Mesothelial cell of epicardium (in vitro differentiated cells): ENCODE data around the gene PPP1R14B. TPM values are rescaled to one million over a fixed set of nuclear protein-coding genes. Genes with fewer than 3 reads are reported as not detected.

Experiments
- DNase-seq, 2 experiments: peaks; one replicate each; pipeline ENCODE4 v3.0.0; 2021; ENCODE audit warnings: low spot score in 2 of 2; ENCODE audit not compliant: unreplicated experiment in 2 of 2
- H3K27ac Mint-ChIP-seq: 2 replicates; pipeline ENCODE4 v1.8.0; 2021; ENCODE audit warnings: mixed read lengths
- H3K27me3 Mint-ChIP-seq: 2 replicates; pipeline ENCODE4 v1.8.0; 2021; ENCODE audit warnings: low read depth, mixed read lengths
- H3K36me3 Mint-ChIP-seq: 2 replicates; pipeline ENCODE4 v1.8.0; 2021; ENCODE audit warnings: mixed read lengths
- H3K4me1 Mint-ChIP-seq: 2 replicates; pipeline ENCODE4 v1.8.0; 2021; ENCODE audit warnings: mixed read lengths
- H3K4me3 Mint-ChIP-seq: 2 replicates; pipeline ENCODE4 v1.8.0; 2021; ENCODE audit warnings: mild to moderate bottlenecking, moderate library complexity, mixed read lengths
- H3K9me3 Mint-ChIP-seq: 2 replicates; pipeline ENCODE4 v1.8.0; 2021; ENCODE audit warnings: mixed read lengths
- CTCF ChIP-seq: fragments of 200-600 bp; sonication (generic); IDR thresholded peaks from one replicate; pipeline ENCODE4 v1.5.0; 2021; ENCODE audit warnings: antibody characterized with exemption; ENCODE audit not compliant: unreplicated experiment
- total RNA-seq: library from RNA; stranded (reverse); gene quantifications from 3 replicates; pipeline ENCODE4 v1.2.1, GENCODE V29; 2021

PPP1R14B gene
- total RNA-seq, 1 donor from 2014 or later: 131 TPM

DNA sequence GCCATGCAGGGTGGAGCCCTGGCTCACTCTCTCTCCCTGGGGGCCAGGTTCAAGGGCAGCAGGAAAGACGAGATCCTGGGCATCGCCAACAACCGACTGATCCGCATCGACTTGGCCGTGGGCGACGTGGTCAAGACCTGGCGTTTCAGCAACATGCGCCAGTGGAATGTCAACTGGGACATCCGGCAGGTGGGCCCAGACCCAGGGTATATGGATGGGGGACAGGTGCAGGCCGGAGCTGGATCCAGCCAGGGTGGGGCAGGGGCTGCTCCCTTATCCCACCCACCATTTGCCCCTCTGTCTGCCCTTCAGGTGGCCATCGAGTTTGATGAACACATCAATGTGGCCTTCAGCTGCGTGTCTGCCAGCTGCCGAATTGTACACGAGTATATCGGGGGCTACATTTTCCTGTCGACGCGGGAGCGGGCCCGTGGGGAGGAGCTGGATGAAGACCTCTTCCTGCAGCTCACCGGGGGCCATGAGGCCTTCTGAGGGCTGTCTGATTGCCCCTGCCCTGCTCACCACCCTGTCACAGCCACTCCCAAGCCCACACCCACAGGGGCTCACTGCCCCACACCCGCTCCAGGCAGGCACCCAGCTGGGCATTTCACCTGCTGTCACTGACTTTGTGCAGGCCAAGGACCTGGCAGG is 23.6 kb downstream of the PPP1R14B start:
- H3K9me3 Mint-ChIP-seq: no peaks in the 10 kb centered on the region
- H3K4me3 Mint-ChIP-seq: no peak overlapping the region
- no peaks in the 10 kb centered on the region for H3K27me3 Mint-ChIP-seq
- no peak for DNase-seq
- H3K27ac Mint-ChIP-seq: no peak overlapping the region
- TF ChIP-seq CTCF: no peak
- H3K36me3 Mint-ChIP-seq: no peaks in the 10 kb centered on the region
- peaks cover 17% of the 10 kb centered on the region for H3K4me1 Mint-ChIP-seq

DNA sequence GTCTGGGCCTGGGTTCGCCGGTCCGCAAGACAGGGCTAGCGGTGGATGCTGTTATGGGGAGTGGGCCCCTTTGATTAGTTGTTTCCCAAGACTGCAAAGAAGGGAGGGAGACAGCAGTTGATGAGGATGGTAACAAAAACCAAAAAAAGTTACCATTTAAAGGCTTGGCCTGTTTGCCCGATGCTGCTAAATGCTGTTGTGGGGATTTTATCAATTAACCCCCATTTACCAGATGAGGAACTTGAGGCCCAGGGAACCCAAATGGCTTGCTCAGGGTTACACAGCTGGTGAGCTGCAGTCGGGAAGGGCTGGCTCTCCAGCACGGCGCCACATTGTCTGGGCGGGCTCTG is 24.1 kb downstream of the PPP1R14B start:
- Mint-ChIP-seq H3K27me3 (no peaks in the 10 kb centered on the region), H3K27ac (no peak overlapping the region), H3K4me3 (no peak overlapping the region), H3K9me3 (no peaks in the 10 kb centered on the region), H3K36me3 (no peaks in the 10 kb centered on the region), H3K4me1 (peaks cover 15% of the 10 kb centered on the region)
- no peak for DNase-seq
- no peak for TF ChIP-seq CTCF

DNA sequence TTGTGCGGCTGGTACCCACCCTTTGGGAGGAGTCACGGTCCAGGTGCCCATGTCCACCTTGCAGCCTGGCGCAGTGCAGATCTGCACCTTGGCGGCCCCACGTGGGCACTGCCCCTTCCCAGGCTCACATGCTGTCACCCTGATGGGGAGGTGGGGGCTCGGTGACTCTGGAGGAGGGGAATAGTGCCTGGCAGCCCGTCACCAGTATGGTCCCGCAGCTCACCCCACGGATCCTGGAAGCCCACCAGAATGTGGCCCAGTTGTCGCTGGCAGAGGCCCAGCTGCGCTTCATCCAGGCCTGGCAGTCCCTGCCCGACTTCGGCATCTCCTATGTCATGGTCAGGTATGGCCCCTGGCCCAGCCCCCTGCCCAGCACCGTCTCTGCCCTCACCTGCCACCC is 25.9 kb downstream of the PPP1R14B start:
- Mint-ChIP-seq H3K36me3 (no peaks in the 10 kb centered on the region), H3K4me3 (no peak overlapping the region), H3K4me1 (peaks cover 5% of the 10 kb centered on the region), H3K27ac (no peak overlapping the region), H3K9me3 (no peaks in the 10 kb centered on the region), H3K27me3 (no peaks in the 10 kb centered on the region)
- no peak for DNase-seq
- TF ChIP-seq CTCF: no peak

DNA sequence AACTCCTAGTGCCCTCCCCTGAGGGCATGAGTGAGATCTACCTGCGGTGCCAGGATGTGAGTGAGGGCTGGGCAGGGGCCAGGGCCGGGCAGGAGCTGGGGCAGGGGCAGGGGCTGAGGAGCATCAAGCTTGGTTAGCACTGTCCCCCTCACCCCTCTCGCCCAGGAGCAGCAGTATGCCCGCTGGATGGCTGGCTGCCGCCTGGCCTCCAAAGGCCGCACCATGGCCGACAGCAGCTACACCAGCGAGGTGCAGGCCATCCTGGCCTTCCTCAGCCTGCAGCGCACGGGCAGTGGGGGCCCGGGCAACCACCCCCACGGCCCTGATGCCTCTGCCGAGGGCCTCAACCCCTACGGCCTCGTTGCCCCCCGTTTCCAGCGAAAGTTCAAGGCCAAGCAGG is 26.5 kb downstream of the PPP1R14B start:
- no peak for DNase-seq
- no peak for TF ChIP-seq CTCF
- peaks cover 4% of the 10 kb centered on the region for H3K4me1 Mint-ChIP-seq
- no peak overlapping the region for H3K4me3 Mint-ChIP-seq
- peaks cover under 1% of the 10 kb centered on the region for H3K36me3 Mint-ChIP-seq
- peaks cover under 1% of the 10 kb centered on the region for H3K9me3 Mint-ChIP-seq
- no peak overlapping the region for H3K27ac Mint-ChIP-seq
- H3K27me3 Mint-ChIP-seq: no peaks in the 10 kb centered on the region

DNA sequence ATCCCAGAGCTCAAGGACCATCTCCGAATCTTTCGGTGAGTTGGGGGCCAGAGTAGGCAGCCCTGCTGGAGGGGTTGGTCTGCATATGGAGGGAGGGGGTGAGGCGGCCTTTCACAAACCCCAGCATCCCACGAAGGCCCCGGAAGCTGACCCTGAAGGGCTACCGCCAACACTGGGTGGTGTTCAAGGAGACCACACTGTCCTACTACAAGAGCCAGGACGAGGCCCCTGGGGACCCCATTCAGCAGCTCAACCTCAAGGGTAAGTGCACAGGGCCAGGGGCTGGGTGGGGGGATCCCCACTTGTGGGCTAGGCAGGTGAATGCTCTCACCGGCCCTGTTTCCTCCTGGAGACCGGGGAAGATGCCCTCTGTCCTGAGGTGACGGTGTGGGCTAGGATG is 27.0 kb downstream of the PPP1R14B start:
- H3K4me1 Mint-ChIP-seq: no peaks in the 10 kb centered on the region
- peaks cover 4% of the 10 kb centered on the region for H3K36me3 Mint-ChIP-seq
- DNase-seq: no peak
- H3K27me3 Mint-ChIP-seq: no peaks in the 10 kb centered on the region
- no peak overlapping the region for H3K27ac Mint-ChIP-seq
- no peak overlapping the region for H3K4me3 Mint-ChIP-seq
- H3K9me3 Mint-ChIP-seq: peaks cover 3% of the 10 kb centered on the region
- no peak for TF ChIP-seq CTCF

DNA sequence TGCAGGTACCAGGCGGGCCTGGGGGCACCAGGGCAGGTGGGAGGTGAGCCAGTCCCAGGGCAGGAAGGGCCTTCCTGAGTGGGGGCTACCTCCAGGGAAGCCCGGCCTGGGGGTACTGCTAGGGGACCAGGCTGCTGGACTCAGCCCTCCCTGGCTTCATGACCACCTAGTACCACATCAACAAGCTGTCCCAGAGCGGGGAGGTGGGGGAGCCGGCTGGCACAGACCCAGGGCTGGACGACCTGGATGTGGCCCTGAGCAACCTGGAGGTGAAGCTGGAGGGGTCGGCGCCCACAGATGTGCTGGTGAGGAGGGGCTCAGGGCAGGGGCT is 27.4 kb downstream of the PPP1R14B start:
- Mint-ChIP-seq H3K4me1 (no peaks in the 10 kb centered on the region), H3K4me3 (no peak overlapping the region), H3K36me3 (peaks cover 4% of the 10 kb centered on the region), H3K9me3 (peaks cover 3% of the 10 kb centered on the region), H3K27ac (no peak overlapping the region), H3K27me3 (no peaks in the 10 kb centered on the region)
- no peak for TF ChIP-seq CTCF
- no peak for DNase-seq
